ENCODE data around the gene KIAA1755. TPM values are rescaled to one million over a fixed set of nuclear protein-coding genes. Genes with fewer than 3 reads are reported as not detected.
A peak's percentile ranks its signal among the peaks of the same experiment; 100 is the strongest.

The KIAA1755 gene
- total RNA-seq, 4 donors from 2014 or later: 0.05 to 0.41 (median 0.38) TPM; not detected in 1

- Histone ChIP-seq H3K36me3 (no peaks in the 10 kb centered on the region), H3K27me3 (no peaks in the 10 kb centered on the region), H3K27ac (no peak overlapping the region), H3K4me3 (no peak overlapping the region), H3K9me3 (no peaks in the 10 kb centered on the region), H3K4me1 (no peaks in the 10 kb centered on the region)
- TF ChIP-seq POLR2A (IDR thresholded peaks at IDR 0.05) (no peak), CTCF (IDR thresholded peaks at IDR 0.05 in 4 of 5, conservative IDR thresholded peaks at IDR 0.05 in 1 of 5) (peak; percentile 61 to 92 (median 77))
- in situ Hi-C loops (cut with MboI; ENCODE audit: low sequenced_read_pairs in 4 of 4) (loop anchor here in 3 of 4 donors (5.0 to 25.0 kb wide), 3 partner anchors 165 to 660 kb away; no protein-coding TSS in a partner anchor), intact Hi-C loops (cut with DNase I; ENCODE audit: low total_unique reads) (loop anchor here (5.0 kb wide), 3 partner anchors 150 to 465 kb away; partner anchors contain the start of gene VSTM2L)
- DNase-seq (peak in 1 of 2 donors; percentile 43), ATAC-seq (peak in 1 of 2 donors; percentile 52)
These were observed 38.2 kb downstream of the KIAA1755 start for GRCh38 chr20:38222231-38222922.

- H3K4me1 ChIP-seq: no peaks in the 10 kb centered on the region
- no peaks in the 10 kb centered on the region for H3K27me3 ChIP-seq
- intact Hi-C loops (cut with DNase I; ENCODE audit: low total_unique reads): loop anchor here (1.0 to 5.0 kb wide), 6 partner anchors 52 to 656 kb away; partner anchors contain the start of gene VSTM2L
- peak; percentile 40 to 60 for ATAC-seq
- peak in 1 of 2 donors; percentile 30 for DNase-seq
- no peak overlapping the region for H3K4me3 ChIP-seq
- in situ Hi-C loops (cut with MboI; ENCODE audit: low sequenced_read_pairs in 4 of 4): loop anchor here in 3 of 4 donors (5.0 to 25.0 kb wide), 3 partner anchors 164 to 659 kb away; no protein-coding TSS in a partner anchor
- no peak overlapping the region for H3K27ac ChIP-seq
- no peaks in the 10 kb centered on the region for H3K36me3 ChIP-seq
- TF ChIP-seq POLR2A (IDR thresholded peaks at IDR 0.05) (no peak), CTCF (IDR thresholded peaks at IDR 0.05 in 4 of 5, conservative IDR thresholded peaks at IDR 0.05 in 1 of 5) (peak; percentile 61 to 90 (median 85))
- no peaks in the 10 kb centered on the region for H3K9me3 ChIP-seq
These were observed 39.4 kb downstream of the KIAA1755 start for GRCh38 chr20:38221119-38221589.

GRCh38 chr20:38220587-38221118 is 39.9 kb downstream of the KIAA1755 start:
- Histone ChIP-seq H3K4me3 (no peak overlapping the region), H3K9me3 (no peaks in the 10 kb centered on the region), H3K27ac (no peak overlapping the region), H3K4me1 (no peaks in the 10 kb centered on the region), H3K27me3 (no peaks in the 10 kb centered on the region), H3K36me3 (no peaks in the 10 kb centered on the region)
- TF ChIP-seq CTCF (IDR thresholded peaks at IDR 0.05 in 4 of 5, conservative IDR thresholded peaks at IDR 0.05 in 1 of 5): no peak
- TF ChIP-seq POLR2A (IDR thresholded peaks at IDR 0.05): no peak
- intact Hi-C loops (cut with DNase I; ENCODE audit: low total_unique reads) (loop anchor here (1.0 to 5.0 kb wide), 6 partner anchors 52 to 656 kb away; partner anchors contain the start of gene VSTM2L), in situ Hi-C loops (cut with MboI; ENCODE audit: low sequenced_read_pairs in 4 of 4) (loop anchor here in 3 of 4 donors (5.0 to 25.0 kb wide), 3 partner anchors 163 to 658 kb away; no protein-coding TSS in a partner anchor)
- ATAC-seq: no peak
- no peak for DNase-seq

GRCh38 chr20:38219006-38219950 is 41.3 kb downstream of the KIAA1755 start:
- in situ Hi-C loops (cut with MboI; ENCODE audit: low sequenced_read_pairs in 4 of 4) (loop anchor here (10.0 to 25.0 kb wide), 2 partner anchors 164 to 657 kb away; no protein-coding TSS in a partner anchor), intact Hi-C loops (cut with DNase I; ENCODE audit: low total_unique reads) (no loop called here)
- Histone ChIP-seq H3K4me1 (no peaks in the 10 kb centered on the region), H3K27me3 (no peaks in the 10 kb centered on the region), H3K27ac (no peak overlapping the region), H3K4me3 (no peak overlapping the region), H3K36me3 (no peaks in the 10 kb centered on the region), H3K9me3 (no peaks in the 10 kb centered on the region)
- ATAC-seq (no peak), DNase-seq (peak in 1 of 2 donors; percentile 6)
- TF ChIP-seq CTCF (IDR thresholded peaks at IDR 0.05 in 4 of 5, conservative IDR thresholded peaks at IDR 0.05 in 1 of 5) (no peak), POLR2A (IDR thresholded peaks at IDR 0.05) (no peak)

All from gastrocnemius medialis (tissue), 4 donors.